Measurements from ENCODE around the gene YARS1. TPM values are rescaled to one million over a fixed set of nuclear protein-coding genes. Genes with fewer than 3 reads are reported as not detected.

YARS1 gene
- total RNA-seq, 1 donor from 2014 or later: 197 TPM

GRCh38 chr1:32742199-32742947 is 74.8 kb downstream of the YARS1 start:
- peak overlapping the region; percentile 57 for H3K4me3 Mint-ChIP-seq (ENCODE audit: unreplicated experiment)
- H3K27ac Mint-ChIP-seq (ENCODE audit: unreplicated experiment): no peak overlapping the region
- H3K9me3 Mint-ChIP-seq (ENCODE audit: unreplicated experiment): peaks cover 3% of the 10 kb centered on the region

GRCh38 chr1:32741413-32742198 is 75.6 kb downstream of the YARS1 start:
- Mint-ChIP-seq H3K27ac (ENCODE audit: unreplicated experiment) (no peak overlapping the region), H3K9me3 (ENCODE audit: unreplicated experiment) (peaks cover 4% of the 10 kb centered on the region), H3K4me1 (ENCODE audit: low read depth, unreplicated experiment) (no peaks in the 10 kb centered on the region), H3K36me3 (ENCODE audit: unreplicated experiment) (no peaks in the 10 kb centered on the region), H3K4me3 (ENCODE audit: unreplicated experiment) (peak overlapping the region; percentile 83), H3K27me3 (ENCODE audit: unreplicated experiment) (peaks cover 9% of the 10 kb centered on the region)
- TF ChIP-seq CTCF (IDR thresholded peaks at IDR 0.05; ENCODE audit: partially characterized antibody, unreplicated experiment): peak; percentile 21
- no peak for DNase-seq

More at GRCh38 chr1:32742199-32742947, 74.8 kb downstream of the YARS1 start:
- Mint-ChIP-seq H3K36me3 (ENCODE audit: unreplicated experiment) (no peaks in the 10 kb centered on the region), H3K4me1 (ENCODE audit: low read depth, unreplicated experiment) (no peaks in the 10 kb centered on the region), H3K27me3 (ENCODE audit: unreplicated experiment) (peaks cover 9% of the 10 kb centered on the region)
- no peak for DNase-seq
- TF ChIP-seq CTCF (IDR thresholded peaks at IDR 0.05; ENCODE audit: partially characterized antibody, unreplicated experiment): no peak

GRCh38 chr1:32741059-32741412 is 76.1 kb downstream of the YARS1 start:
- H3K9me3 Mint-ChIP-seq (ENCODE audit: unreplicated experiment): peaks cover 5% of the 10 kb centered on the region
- no peaks in the 10 kb centered on the region for H3K4me1 Mint-ChIP-seq (ENCODE audit: low read depth, unreplicated experiment)
- no peaks in the 10 kb centered on the region for H3K36me3 Mint-ChIP-seq (ENCODE audit: unreplicated experiment)
- no peak overlapping the region for H3K27ac Mint-ChIP-seq (ENCODE audit: unreplicated experiment)
- TF ChIP-seq CTCF (IDR thresholded peaks at IDR 0.05; ENCODE audit: partially characterized antibody, unreplicated experiment): no peak
- H3K27me3 Mint-ChIP-seq (ENCODE audit: unreplicated experiment): peaks cover 7% of the 10 kb centered on the region
- peak overlapping the region; percentile 83 for H3K4me3 Mint-ChIP-seq (ENCODE audit: unreplicated experiment)
- no peak for DNase-seq

- Mint-ChIP-seq H3K27ac (ENCODE audit: unreplicated experiment) (no peak overlapping the region), H3K27me3 (ENCODE audit: unreplicated experiment) (peaks cover 9% of the 10 kb centered on the region), H3K4me3 (ENCODE audit: unreplicated experiment) (no peak overlapping the region), H3K4me1 (ENCODE audit: low read depth, unreplicated experiment) (peaks cover 9% of the 10 kb centered on the region), H3K36me3 (ENCODE audit: unreplicated experiment) (no peaks in the 10 kb centered on the region), H3K9me3 (ENCODE audit: unreplicated experiment) (peaks cover 4% of the 10 kb centered on the region)
- no peak for TF ChIP-seq CTCF (IDR thresholded peaks at IDR 0.05; ENCODE audit: partially characterized antibody, unreplicated experiment)
- DNase-seq: no peak
Observed at GRCh38 chr1:32736812-32737791, 80.1 kb downstream of the YARS1 start.

Data from glutamatergic neuron (in vitro differentiated cells).